B cell (primary cell): ENCODE results near the gene ARFGAP3. TPM values are rescaled to one million over a fixed set of nuclear protein-coding genes. Genes with fewer than 3 reads are reported as not detected.

ENCODE experiments used
- ATAC-seq: fragments of 200-7000 bp; cut with Tn5 transposase; one replicate; pipeline ENCODE4 v1.10.0; 2021; ENCODE audit warnings: low read depth, mild to moderate bottlenecking, moderate number of reproducible peaks, moderate library complexity
- CTCF ChIA-PET: fragments of 350-600 bp; sonication (Branson Sonifier 250); formaldehyde crosslinking; loops from one replicate; lab custom pipeline; 2021; ENCODE audit warnings: antibody characterized with exemption, inconsistent platforms; lab: Charles Lee
- POLR2A ChIA-PET: fragments of 350-600 bp; sonication (Branson Sonifier 250); formaldehyde crosslinking; loops from one replicate; lab custom pipeline; 2021; ENCODE audit warnings: antibody characterized with exemption; lab: Charles Lee
- DNase-seq: peaks from one replicate; pipeline ENCODE4 v3.0.0; 2013
- H2AFZ ChIP-seq: 2 replicates; pipeline ENCODE4 v1.6.1; 2012; ENCODE audit warnings: mild to moderate bottlenecking, low read depth, low read length; ENCODE audit not compliant: insufficient read depth, poor library complexity, severe bottlenecking
- H3K27ac ChIP-seq, 2 donors: 1 replicate in 1 of 2; 2 replicates in 1 of 2; pipeline ENCODE4 v1.5.1; 2012 to 2013; ENCODE audit warnings: low read length in 2 of 2, mild to moderate bottlenecking in 2 of 2, moderate library complexity in 1 of 2
- H3K27me3 ChIP-seq, 4 experiments: fragments of 200-600 bp in 1 of 4; sonication (generic) in 1 of 4; replicated peaks in 1 of 4; 1 replicate in 2 of 4; 2 replicates in 2 of 4; pipeline versions ENCODE4 v1.6.1 to v1.7.0; 2013 to 2016; ENCODE audit warnings: low read length in 3 of 4, mild to moderate bottlenecking in 2 of 4, mixed read lengths in 1 of 4, moderate library complexity in 1 of 4; ENCODE audit not compliant: insufficient read depth in 4 of 4, control insufficient read depth in 3 of 4; ENCODE audit errors: control extremely low read depth in 1 of 4
- H3K36me3 ChIP-seq, 2 experiments: replicated peaks in 1 of 2; 1 replicate in 1 of 2; 2 replicates in 1 of 2; pipeline versions ENCODE4 v1.6.1 to v1.7.1; 2013; ENCODE audit warnings: low read length in 1 of 2; ENCODE audit not compliant: insufficient read depth in 2 of 2, control insufficient read depth in 1 of 2; ENCODE audit errors: control extremely low read depth in 1 of 2, extremely low read depth in 1 of 2
- H3K4me1 ChIP-seq, 2 donors: fragments of 200-600 bp in 1 of 2; sonication (generic) in 1 of 2; 1 replicate in 1 of 2; 2 replicates in 1 of 2; pipeline versions ENCODE4 v1.5.1 to v1.6.1; 2013 to 2017; ENCODE audit warnings: low read length in 2 of 2; ENCODE audit not compliant: control insufficient read depth in 2 of 2, insufficient read depth in 2 of 2
- H3K4me2 ChIP-seq: replicated peaks from 2 replicates; pipeline ENCODE3; 2012; ENCODE audit warnings: mild to moderate bottlenecking, low read depth, low read length; ENCODE audit not compliant: poor library complexity, severe bottlenecking
- H3K4me3 ChIP-seq, 5 experiments: fragments of 200-600 bp in 1 of 5; sonication (generic) in 1 of 5; 1 replicate in 3 of 5; 2 replicates in 2 of 5; pipeline versions ENCODE4 v1.5.1 to v1.7.0; 2011 to 2016; ENCODE audit warnings: low read length in 4 of 5, mild to moderate bottlenecking in 4 of 5, low read depth in 2 of 5, control low read depth in 1 of 5, moderate library complexity in 1 of 5; ENCODE audit not compliant: insufficient read depth in 1 of 5; ENCODE audit errors: control extremely low read depth in 1 of 5, extremely low read depth in 1 of 5
- H3K79me2 ChIP-seq: fragments of 200-600 bp; sonication (generic); one replicate; pipeline ENCODE4 v1.6.0; 2016; ENCODE audit warnings: low read length; ENCODE audit not compliant: control insufficient read depth, insufficient read depth
- H3K9ac ChIP-seq: fragments of 200-600 bp; sonication (generic); 2 replicates; pipeline ENCODE4 v1.6.1; 2017; ENCODE audit warnings: mild to moderate bottlenecking, low read length, moderate library complexity
- H3K9me3 ChIP-seq, 3 donors: one replicate each; pipeline versions ENCODE4 v1.6.1 to v1.7.1; 2013; ENCODE audit warnings: low read length in 2 of 3; ENCODE audit not compliant: control insufficient read depth in 2 of 3, insufficient read depth in 1 of 3; ENCODE audit errors: control extremely low read depth in 1 of 3
- H4K20me1 ChIP-seq: 2 replicates; pipeline ENCODE4 v1.6.0; 2012; ENCODE audit warnings: mild to moderate bottlenecking, low read length; ENCODE audit not compliant: insufficient read depth, control insufficient read depth, poor library complexity, severe bottlenecking
- H3K27ac Mint-ChIP-seq: one replicate; pipeline ENCODE4 v1.8.0; 2021; ENCODE audit warnings: mixed read lengths
- H3K27me3 Mint-ChIP-seq: one replicate; pipeline ENCODE4 v1.8.0; 2021; ENCODE audit warnings: mixed read lengths
- H3K4me1 Mint-ChIP-seq: one replicate; pipeline ENCODE4 v1.8.0; 2021; ENCODE audit warnings: mixed read lengths
- H3K4me3 Mint-ChIP-seq: one replicate; pipeline ENCODE4 v1.8.0; 2021; ENCODE audit warnings: mixed read lengths
- H3K9me3 Mint-ChIP-seq: one replicate; pipeline ENCODE4 v1.8.0; 2022; ENCODE audit warnings: mixed read lengths; ENCODE audit not compliant: insufficient read depth
- EZH2 ChIP-seq: IDR thresholded peaks from 2 replicates; pipeline ENCODE4 v1.6.1; 2012; ENCODE audit warnings: borderline replicate concordance, low read depth, mild to moderate bottlenecking, moderate library complexity, low read length; ENCODE audit not compliant: insufficient read depth, poor library complexity, severe bottlenecking
- WGBS: methylation state at CpG from one replicate; pipeline ENCODE4 v1.1.5; 2013; ENCODE audit warnings: missing lambda C conversion rate; ENCODE audit not compliant: insufficient coverage; 5-methylcytosine and 5-hydroxymethylcytosine counted together
- intact Hi-C: fragments of 100-400 bp; cut with micrococcal nuclease; formaldehyde crosslinking; loops from one replicate; pipeline ENCODE4 v1.10.0; 2022
- polyA plus RNA-seq: library from polyadenylated mRNA; depleted of rRNA; stranded (reverse); fragments of >200 nt; gene quantifications from 2 replicates; pipeline ENCODE4 v1.2.3, GENCODE V29; 2012
- total RNA-seq, 2 donors: library from RNA; stranded (reverse); fragments of 120-200 nt in 1 of 2; gene quantifications; 1 replicate in 1 of 2; 2 replicates in 1 of 2; pipeline versions ENCODE4 v1.2.3 to v1.2.4, GENCODE V29; 2013 to 2022
- TF ChIP-seq, protein P1 (sequence below): fragments of 200-600 bp; IDR thresholded peaks from one replicate; pipeline ENCODE4 v1.8.0; 2022; ENCODE audit warnings: antibody characterized with exemption, mild to moderate bottlenecking

The ARFGAP3 gene
- total and polyA plus RNA-seq, 2 donors (not counting 1 experiment from before 2014, with no cell fraction given), result 10.7 to 33.2 TPM

- H3K4me3 Mint-ChIP-seq, result no peak overlapping the region
- no peaks in the 10 kb centered on the region for H3K4me1 Mint-ChIP-seq
- Histone ChIP-seq H3K27ac (no peak overlapping the region), H3K4me1 (no peaks in the 10 kb centered on the region), H4K20me1 (no peaks in the 10 kb centered on the region), H2AFZ (no peak overlapping the region), H3K27me3 (no peaks in the 10 kb centered on the region), H3K4me2 (no peak overlapping the region), H3K9ac (no peak overlapping the region), H3K79me2 (no peaks in the 10 kb centered on the region), H3K36me3 (peaks cover 9 to 43% of the 10 kb centered on the region in 2 experiments), H3K9me3 (no peaks in the 10 kb centered on the region), H3K4me3 (no peak overlapping the region)
- H3K9me3 Mint-ChIP-seq, result no peaks in the 10 kb centered on the region
- ChIA-PET CTCF (no interaction called here), POLR2A (no interaction called here)
- no peak for ATAC-seq
- H3K27ac Mint-ChIP-seq, result no peak overlapping the region
- intact Hi-C loops, result no loop called here
- WGBS, result 100% methylated on average over 2 of the region's 2 CpGs
- no peaks in the 10 kb centered on the region for H3K27me3 Mint-ChIP-seq
- no peak for TF ChIP-seq EZH2
- TF ChIP-seq, protein P1, sequence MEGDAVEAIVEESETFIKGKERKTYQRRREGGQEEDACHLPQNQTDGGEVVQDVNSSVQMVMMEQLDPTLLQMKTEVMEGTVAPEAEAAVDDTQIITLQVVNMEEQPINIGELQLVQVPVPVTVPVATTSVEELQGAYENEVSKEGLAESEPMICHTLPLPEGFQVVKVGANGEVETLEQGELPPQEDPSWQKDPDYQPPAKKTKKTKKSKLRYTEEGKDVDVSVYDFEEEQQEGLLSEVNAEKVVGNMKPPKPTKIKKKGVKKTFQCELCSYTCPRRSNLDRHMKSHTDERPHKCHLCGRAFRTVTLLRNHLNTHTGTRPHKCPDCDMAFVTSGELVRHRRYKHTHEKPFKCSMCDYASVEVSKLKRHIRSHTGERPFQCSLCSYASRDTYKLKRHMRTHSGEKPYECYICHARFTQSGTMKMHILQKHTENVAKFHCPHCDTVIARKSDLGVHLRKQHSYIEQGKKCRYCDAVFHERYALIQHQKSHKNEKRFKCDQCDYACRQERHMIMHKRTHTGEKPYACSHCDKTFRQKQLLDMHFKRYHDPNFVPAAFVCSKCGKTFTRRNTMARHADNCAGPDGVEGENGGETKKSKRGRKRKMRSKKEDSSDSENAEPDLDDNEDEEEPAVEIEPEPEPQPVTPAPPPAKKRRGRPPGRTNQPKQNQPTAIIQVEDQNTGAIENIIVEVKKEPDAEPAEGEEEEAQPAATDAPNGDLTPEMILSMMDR, result no peak
- DNase-seq, result no peak
Observed at GRCh38 chr22:42811459-42811858, 45.6 kb downstream of the ARFGAP3 start.

- H4K20me1 ChIP-seq, result no peaks in the 10 kb centered on the region
- H3K27ac Mint-ChIP-seq, result no peak overlapping the region
- H3K9me3 ChIP-seq, result no peaks in the 10 kb centered on the region
- H3K36me3 ChIP-seq, result peaks cover 3 to 36% of the 10 kb centered on the region in 2 experiments
- ChIA-PET POLR2A (no interaction called here), CTCF (interaction anchor here (0.6 kb wide), 1 partner anchor 54 kb away, joined by 3 read pairs; no protein-coding TSS in a partner anchor)
- DNase-seq, result no peak
- no peaks in the 10 kb centered on the region for H3K79me2 ChIP-seq
- H3K27me3 ChIP-seq, result no peaks in the 10 kb centered on the region
- intact Hi-C loops, result no loop called here
- H2AFZ ChIP-seq, result no peak overlapping the region
- TF ChIP-seq EZH2, result no peak
- TF ChIP-seq, protein P1, result no peak
- ATAC-seq, result no peak
- H3K27ac ChIP-seq, result no peak overlapping the region
- no peaks in the 10 kb centered on the region for H3K27me3 Mint-ChIP-seq
- no peaks in the 10 kb centered on the region for H3K4me1 ChIP-seq
- no peaks in the 10 kb centered on the region for H3K9me3 Mint-ChIP-seq
- WGBS, result 78% methylated on average over 1 of the region's 3 CpGs
- H3K4me1 Mint-ChIP-seq, result no peaks in the 10 kb centered on the region
- no peak overlapping the region for H3K4me3 Mint-ChIP-seq
- H3K9ac ChIP-seq, result no peak overlapping the region
- no peak overlapping the region for H3K4me3 ChIP-seq
- no peak overlapping the region for H3K4me2 ChIP-seq
Observed at GRCh38 chr22:42808521-42808920, 48.6 kb downstream of the ARFGAP3 start.
